OCI-LY3 (cell line): Measurements from ENCODE around the gene PLEKHD1.

Experiments
- CTCF ChIP-seq: fragments of 200-600, 300-600 bp; sonication (generic); IDR thresholded peaks from 2 replicates; pipeline ENCODE4 v1.5.1; 2014; ENCODE audit warnings: antibody characterized with exemption, low read length, low read depth
- EZH2phosphoT487 ChIP-seq: fragments of 200-600 bp; shearing (Covaris generic); IDR thresholded peaks from 2 replicates; pipeline ENCODE4 v1.6.1; 2018; ENCODE audit warnings: antibody characterized with exemption, mixed run types, low read depth

GRCh38 chr14:69553252-69553651 lies 68.7 kb downstream of the PLEKHD1 start:
- TF ChIP-seq EZH2phosphoT487: no peak
- no peak for TF ChIP-seq CTCF
